ENCODE measurements around the gene IMMP2L.

IMMP2L gene

GRCh38 chr7:111173528-111173927 lies 388.8 kb downstream of the IMMP2L start:
- in situ Hi-C loops (cut with HindIII; ENCODE audit: low pct_ligation_motif_present, low pct_unique_long_range_greater_than_20kb, low sequenced_read_pairs), result no loop called here

DNA sequence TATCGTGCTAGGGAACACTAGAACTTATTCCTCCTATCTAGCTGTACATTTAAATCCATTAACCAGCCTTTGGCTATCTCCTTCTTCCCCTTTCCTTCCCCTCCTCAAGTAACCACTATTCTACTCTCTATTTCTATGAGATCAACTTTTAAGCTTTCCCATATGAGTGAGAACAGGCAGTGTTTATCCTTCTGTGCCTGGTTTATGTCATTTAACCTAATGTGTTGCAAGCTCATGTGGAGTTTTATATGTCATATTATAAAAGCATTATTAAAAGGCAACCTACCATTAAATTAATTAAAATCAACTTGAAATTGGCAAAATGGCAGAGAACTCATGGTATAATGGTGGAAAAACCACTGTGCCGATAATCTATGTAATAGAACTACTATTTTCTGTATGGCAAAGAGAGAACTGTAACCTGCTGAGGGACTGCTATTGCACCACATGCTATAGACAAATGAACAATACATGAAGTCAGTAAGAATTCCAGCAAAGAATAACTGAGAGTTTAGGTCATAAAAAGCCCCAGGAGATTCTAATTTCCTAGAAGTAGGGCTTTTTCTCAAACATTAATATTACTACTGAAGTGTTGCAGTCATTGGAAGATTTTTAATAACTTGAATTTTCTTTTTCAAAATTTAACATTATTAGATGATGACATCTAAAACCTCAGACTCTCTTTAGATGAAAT lies 389.6 kb downstream of the IMMP2L start:
- in situ Hi-C loops (cut with HindIII; ENCODE audit: low pct_ligation_motif_present, low pct_unique_long_range_greater_than_20kb, low sequenced_read_pairs), result no loop called here
- no peak for DNase-seq

More at GRCh38 chr7:111173528-111173927, 388.8 kb downstream of the IMMP2L start:
- DNase-seq, result no peak

DNA sequence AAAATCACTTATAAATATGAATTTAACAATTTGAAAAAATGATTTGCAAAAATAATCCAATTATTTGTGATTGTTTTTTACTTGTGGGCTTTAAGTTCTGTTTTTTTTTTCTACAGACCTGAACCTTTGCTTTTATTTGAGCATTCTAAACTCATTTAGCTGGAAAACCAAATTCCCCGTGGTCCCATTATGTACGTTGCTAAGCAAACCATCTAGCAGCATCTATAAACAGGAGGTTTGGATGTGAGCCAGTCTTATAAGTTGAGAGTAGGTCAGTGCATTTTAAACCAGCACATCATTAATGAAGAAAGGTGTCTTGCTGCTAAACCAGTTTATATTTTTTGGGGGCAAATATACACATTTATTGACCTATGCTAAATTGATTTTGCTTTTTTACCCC lies 394.1 kb downstream of the IMMP2L start:
- in situ Hi-C loops (cut with HindIII; ENCODE audit: low pct_ligation_motif_present, low pct_unique_long_range_greater_than_20kb, low sequenced_read_pairs), result no loop called here
- DNase-seq, result no peak

GRCh38 chr7:111164442-111164841 lies 397.9 kb downstream of the IMMP2L start:
- no peak for DNase-seq
- in situ Hi-C loops (cut with HindIII; ENCODE audit: low pct_ligation_motif_present, low pct_unique_long_range_greater_than_20kb, low sequenced_read_pairs), result no loop called here

DNA sequence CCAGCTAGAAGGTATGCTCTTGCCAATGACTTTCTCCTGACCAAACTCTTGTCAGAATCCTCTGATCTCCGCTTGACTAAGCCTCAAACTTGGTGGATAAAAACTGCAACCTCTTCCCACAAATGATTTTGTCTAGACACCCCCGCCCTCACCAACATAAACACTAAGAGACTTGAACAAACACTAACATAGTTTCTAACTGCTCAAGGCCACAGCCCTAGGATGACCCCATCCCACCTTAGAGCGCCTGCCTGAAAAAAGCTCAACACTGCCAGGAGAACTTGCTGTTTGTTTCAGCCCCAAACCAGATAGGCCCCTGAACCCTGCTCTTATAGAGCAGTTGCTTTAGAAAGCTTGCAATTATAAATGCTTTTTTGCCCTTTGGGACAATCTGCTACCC lies 399.6 kb downstream of the IMMP2L start:
- DNase-seq, result no peak
- in situ Hi-C loops (cut with HindIII; ENCODE audit: low pct_ligation_motif_present, low pct_unique_long_range_greater_than_20kb, low sequenced_read_pairs), result no loop called here

DNA sequence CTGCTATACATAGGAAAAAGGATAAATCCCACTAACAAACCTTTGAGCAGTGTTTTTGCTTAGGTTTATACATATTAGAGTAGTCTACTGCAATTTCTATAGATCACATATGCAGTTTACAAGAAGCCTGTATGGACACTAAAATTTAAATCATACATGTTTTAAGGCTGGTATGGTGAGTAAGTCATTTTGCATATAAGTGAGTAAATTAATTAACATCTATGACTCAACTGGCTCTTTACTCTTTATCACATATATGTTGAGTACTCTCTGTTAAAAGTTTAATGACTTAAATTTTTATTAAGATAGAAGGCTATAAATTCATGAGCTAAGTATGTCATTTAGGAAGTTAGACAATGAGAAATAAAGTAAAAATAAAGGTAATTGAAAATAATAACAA lies 402.0 kb downstream of the IMMP2L start:
- in situ Hi-C loops (cut with HindIII; ENCODE audit: low pct_ligation_motif_present, low pct_unique_long_range_greater_than_20kb, low sequenced_read_pairs), result no loop called here
- DNase-seq, result no peak

DNA sequence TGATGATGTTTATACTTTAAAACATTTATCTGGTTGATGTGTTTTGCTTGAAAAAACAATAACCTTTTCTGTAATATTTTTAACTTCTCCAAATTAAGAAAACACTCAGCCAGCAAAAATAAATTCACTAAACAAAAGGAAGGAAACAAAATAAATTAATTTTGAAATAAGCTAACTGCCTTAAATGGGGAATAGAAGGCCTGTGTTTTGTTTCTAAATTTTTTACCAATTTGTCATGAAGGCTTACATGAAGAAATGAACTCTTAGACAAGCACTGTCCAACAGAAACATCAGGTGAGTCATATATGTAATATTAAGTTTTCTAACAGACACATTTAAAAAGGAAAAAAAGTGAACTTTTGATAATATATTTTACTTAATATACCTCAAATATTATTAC lies 402.9 kb downstream of the IMMP2L start:
- no peak for DNase-seq
- in situ Hi-C loops (cut with HindIII; ENCODE audit: low pct_ligation_motif_present, low pct_unique_long_range_greater_than_20kb, low sequenced_read_pairs), result no loop called here

- in situ Hi-C loops (cut with HindIII; ENCODE audit: low pct_ligation_motif_present, low pct_unique_long_range_greater_than_20kb, low sequenced_read_pairs), result no loop called here
- DNase-seq, result no peak
Observed at GRCh38 chr7:111150709-111151108, 411.6 kb downstream of the IMMP2L start.

DNA sequence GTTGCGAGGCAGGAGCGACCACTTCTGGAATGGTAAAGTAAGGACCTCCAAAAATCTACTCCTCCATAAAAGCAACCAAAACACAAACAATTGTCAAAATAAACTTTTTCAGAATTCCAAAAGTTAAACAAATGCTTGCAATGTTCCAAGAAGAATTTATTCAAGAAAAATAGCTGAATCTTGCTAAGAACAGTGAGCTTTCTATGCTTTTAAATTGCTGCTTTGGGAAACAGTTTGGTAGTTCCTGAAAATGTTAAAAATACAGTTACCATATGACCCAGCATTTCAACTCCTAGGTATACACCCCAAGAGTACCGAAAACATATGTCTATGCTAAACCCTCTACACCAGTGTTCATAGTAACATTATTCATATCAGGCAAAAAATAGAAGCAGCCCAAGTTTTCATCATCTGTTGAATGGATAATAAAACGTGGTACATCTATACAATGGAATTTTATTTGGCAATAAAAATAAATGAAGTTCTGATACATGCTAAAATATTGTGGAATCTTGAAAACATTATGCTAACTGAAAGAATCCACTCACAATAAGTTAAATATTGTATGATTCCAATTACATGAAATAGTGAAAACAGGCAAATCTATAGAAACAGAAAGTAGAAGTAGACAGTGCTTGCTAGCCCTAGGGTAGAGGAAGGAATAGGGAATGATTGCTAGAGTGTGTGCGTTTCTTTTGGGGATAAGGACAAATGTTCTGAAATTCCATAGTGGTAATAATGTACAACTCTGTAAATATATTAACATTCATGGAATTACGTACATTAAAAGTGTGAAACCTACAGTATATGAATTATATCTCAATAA lies 414.4 kb downstream of the IMMP2L start:
- in situ Hi-C loops (cut with HindIII; ENCODE audit: low pct_ligation_motif_present, low pct_unique_long_range_greater_than_20kb, low sequenced_read_pairs), result no loop called here
- no peak for DNase-seq

DNA sequence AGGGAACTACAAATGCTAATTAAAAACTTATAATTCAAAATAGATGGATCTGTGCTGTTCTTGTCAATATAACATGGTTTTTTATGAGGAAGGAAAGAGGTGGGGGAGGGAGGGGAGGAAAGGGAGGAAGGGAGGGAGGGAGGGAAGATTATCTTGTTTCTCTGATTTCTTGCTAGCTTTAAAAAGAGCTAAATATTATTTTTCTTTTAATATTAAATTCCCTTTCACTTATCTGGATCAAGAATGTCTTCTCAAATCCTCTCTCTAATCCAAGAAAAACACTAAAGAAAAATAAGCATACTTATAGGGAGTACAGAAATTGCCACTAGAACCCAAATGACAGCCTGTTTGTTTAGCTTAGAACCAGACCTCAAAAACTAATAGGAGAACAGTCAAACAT lies 416.2 kb downstream of the IMMP2L start:
- DNase-seq, result no peak
- in situ Hi-C loops (cut with HindIII; ENCODE audit: low pct_ligation_motif_present, low pct_unique_long_range_greater_than_20kb, low sequenced_read_pairs), result no loop called here

DNA sequence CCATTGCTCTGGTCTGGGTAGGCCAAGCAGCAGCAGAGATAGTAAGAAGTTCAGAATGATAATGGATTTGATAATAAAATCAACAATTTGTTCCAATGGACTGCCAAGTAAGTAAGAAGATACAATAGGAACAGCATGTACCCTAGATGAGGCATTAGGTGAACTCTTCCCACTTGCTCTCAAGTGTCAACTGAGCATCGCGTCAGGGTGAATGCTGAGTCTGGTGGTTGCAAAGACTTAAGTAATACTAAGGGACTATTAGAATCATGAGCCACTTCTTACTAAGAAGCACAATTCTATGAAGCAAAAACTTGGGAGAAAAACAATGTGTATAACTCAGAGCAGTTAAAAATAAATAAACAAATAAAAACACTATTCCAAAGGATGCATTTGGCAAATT lies 416.8 kb downstream of the IMMP2L start:
- in situ Hi-C loops (cut with HindIII; ENCODE audit: low pct_ligation_motif_present, low pct_unique_long_range_greater_than_20kb, low sequenced_read_pairs), result no loop called here
- DNase-seq, result no peak

GRCh38 chr7:111140091-111140865 lies 422.0 kb downstream of the IMMP2L start:
- no peak for DNase-seq
- in situ Hi-C loops (cut with HindIII; ENCODE audit: low pct_ligation_motif_present, low pct_unique_long_range_greater_than_20kb, low sequenced_read_pairs), result no loop called here

- in situ Hi-C loops (cut with HindIII; ENCODE audit: low pct_ligation_motif_present, low pct_unique_long_range_greater_than_20kb, low sequenced_read_pairs), result no loop called here
- no peak for DNase-seq
Observed at GRCh38 chr7:111138586-111138985, 423.7 kb downstream of the IMMP2L start.

DNA sequence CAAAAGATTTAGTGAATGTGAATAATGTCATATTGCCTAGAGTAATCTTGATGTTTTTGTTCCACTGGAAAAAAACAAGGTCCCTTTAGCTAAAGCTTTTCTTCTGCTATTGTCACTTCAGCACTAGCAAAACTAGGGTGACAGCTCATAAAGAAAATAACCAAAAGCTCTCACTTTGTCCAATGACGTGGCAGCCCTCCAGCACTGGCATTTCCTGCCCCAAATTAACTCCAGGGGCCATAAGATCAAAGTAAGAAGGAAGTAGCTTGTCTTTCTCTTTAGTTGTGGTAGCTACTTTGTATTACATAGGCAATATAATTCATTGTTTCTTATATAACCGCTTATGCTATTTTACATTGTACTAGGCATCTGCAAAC lies 424.1 kb downstream of the IMMP2L start:
- in situ Hi-C loops (cut with HindIII; ENCODE audit: low pct_ligation_motif_present, low pct_unique_long_range_greater_than_20kb, low sequenced_read_pairs), result no loop called here
- peak; percentile 47 for DNase-seq

DNA sequence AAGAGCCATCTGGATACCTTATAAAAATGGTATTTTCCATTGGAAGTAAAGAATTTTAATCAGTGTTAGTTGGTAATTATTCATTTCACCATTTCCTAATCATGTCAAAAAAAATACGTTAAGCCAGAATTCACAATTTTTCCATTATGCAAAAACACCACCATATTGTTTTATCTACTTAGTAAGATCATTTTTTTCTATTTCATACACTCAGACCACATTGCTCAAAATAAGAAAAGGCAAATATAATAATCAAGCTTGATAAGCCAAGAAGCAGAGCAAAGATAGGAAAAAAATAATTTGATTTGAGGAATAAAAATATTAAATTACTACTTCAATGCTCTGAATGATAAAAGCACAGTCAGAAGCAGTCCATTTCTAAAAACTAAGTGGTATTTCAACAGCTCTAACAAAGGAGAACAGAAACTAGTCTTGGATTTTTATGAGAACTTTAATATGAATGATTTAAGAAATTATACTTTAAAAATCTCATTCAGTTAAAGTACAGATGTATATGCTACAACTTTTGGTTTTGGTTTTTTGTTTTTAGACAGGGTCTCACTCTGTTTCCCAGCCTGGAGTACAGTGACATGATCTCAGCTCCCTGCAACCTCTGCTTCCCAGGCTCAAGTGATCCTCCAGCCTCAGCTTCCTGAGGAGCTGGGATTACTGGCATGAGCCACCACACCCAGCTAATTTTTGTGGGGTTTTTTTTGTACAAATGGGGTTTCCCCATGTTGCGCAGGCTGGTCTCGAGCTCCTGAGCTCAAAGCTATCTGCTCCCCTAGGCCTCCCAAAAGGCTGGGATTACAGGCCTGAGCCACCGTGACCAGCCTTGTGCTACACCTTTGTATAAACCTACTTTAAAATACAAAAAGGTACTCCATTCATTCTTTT lies 424.7 kb downstream of the IMMP2L start:
- DNase-seq, result no peak
- in situ Hi-C loops (cut with HindIII; ENCODE audit: low pct_ligation_motif_present, low pct_unique_long_range_greater_than_20kb, low sequenced_read_pairs), result no loop called here

DNA sequence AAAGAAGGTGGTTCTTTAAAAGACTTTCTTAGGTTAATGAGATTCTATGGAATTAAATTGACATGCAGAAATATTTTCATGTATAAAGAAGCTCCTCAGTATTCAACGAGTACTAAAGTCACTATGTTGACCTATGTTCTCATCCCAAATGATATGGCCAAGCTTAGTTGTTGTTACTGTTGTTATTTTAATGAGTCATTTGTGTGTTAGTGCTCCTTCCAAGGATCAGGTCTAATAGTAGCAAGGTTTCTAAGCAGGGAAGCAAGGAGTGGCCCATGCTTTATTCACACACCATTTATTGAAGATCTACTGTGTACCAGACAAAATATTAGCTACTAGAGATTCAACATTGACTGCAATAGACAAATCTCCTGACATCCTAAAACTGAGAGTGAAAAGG lies 429.5 kb downstream of the IMMP2L start:
- DNase-seq, result no peak
- in situ Hi-C loops (cut with HindIII; ENCODE audit: low pct_ligation_motif_present, low pct_unique_long_range_greater_than_20kb, low sequenced_read_pairs), result no loop called here

GRCh38 chr7:111129435-111129834 lies 432.9 kb downstream of the IMMP2L start:
- in situ Hi-C loops (cut with HindIII; ENCODE audit: low pct_ligation_motif_present, low pct_unique_long_range_greater_than_20kb, low sequenced_read_pairs), result no loop called here
- DNase-seq, result no peak

DNA sequence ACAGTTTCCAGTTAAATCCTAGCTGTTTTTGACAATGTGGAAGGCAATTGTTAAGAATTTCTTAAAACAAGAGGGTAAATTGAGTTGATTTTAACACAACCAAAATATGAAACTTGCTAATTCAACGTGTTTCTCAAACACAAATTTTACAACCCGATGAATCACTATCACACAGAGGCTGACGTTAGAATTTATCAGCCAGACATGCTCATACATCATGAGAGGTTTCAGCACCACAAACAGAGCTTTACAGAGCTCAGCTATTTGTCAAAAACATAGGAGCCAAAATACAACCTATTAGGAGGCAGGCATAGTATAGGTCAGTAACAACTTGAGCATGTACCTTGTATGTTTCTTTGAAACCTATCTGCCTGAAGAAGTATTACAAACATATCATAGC lies 435.3 kb downstream of the IMMP2L start:
- peak; percentile 60 for DNase-seq

More for the DNA sequence above, 435.3 kb downstream of the IMMP2L start:
- in situ Hi-C loops (cut with HindIII; ENCODE audit: low pct_ligation_motif_present, low pct_unique_long_range_greater_than_20kb, low sequenced_read_pairs), result no loop called here

Data from ACHN (cell line).